GM21381 (cell line): ENCODE results near the gene TP73.

Source experiments
- ATAC-seq: cut with Tn5 transposase; IDR thresholded peaks from one replicate; pipeline ENCODE4 v1.9.1; 2021; ENCODE audit warnings: mild to moderate bottlenecking, moderate library complexity; ENCODE audit not compliant: unreplicated experiment

The TP73 gene

GRCh38 chr1:3670823-3671265 lies 18.5 kb downstream of the TP73 start:
- ATAC-seq: no peak

GRCh38 chr1:3671371-3672180 lies 19.3 kb downstream of the TP73 start:
- ATAC-seq: no peak

DNA sequence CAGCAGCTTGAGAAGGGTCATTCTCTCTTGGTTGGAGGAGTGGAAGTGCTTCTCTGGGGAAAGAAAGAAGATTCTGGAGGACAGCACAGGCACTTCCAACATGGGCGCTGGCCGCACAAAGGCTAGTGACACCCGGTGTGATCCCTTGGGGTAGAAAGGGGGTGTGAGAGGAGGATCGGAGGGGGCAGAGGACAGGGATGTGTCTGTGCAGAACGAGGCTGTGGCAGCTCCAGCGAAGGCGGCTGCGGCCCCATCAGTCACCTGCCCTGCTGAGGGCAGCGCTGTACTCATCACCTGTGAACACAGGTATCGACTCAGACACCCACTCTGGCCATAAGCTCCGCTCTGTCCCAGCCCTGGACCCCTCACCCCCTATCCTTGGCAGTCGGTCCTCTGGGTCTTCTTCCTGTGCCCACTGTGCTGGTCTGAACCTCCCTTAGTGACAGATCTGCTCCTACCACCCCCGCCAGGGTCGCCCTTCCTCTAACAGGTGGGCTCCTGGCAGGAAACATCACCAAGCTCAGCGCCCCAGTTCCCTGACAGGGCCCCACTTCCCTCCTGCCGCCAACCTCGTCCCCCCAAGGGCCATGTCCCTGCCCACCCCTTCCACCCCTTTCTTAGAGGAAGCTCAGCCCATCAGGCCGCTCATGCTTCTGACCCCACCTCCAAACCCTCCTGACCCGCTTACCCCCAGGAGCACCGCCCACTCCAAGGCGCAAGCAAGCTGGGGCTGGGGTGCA lies 20.1 kb downstream of the TP73 start:
- ATAC-seq: no peak

DNA sequence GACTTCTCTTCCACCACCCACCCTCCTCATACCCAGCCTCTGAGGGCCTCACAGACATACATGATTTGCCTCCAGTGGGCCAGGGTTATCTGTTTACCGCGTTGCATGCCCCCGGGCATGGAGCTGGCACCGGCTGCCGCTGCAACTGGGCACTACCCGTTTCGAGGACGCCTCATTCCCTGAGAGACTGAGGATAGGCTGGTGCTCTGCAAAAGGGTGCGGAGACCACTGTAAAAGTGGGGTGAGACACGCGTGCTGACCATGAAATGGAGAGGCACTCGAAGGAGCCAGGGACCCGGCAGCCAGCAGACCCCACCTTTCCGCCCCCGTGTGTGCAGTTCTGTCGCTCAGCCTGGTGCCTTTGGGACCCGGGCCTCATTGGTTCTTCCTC lies 20.6 kb downstream of the TP73 start:
- ATAC-seq: no peak

DNA sequence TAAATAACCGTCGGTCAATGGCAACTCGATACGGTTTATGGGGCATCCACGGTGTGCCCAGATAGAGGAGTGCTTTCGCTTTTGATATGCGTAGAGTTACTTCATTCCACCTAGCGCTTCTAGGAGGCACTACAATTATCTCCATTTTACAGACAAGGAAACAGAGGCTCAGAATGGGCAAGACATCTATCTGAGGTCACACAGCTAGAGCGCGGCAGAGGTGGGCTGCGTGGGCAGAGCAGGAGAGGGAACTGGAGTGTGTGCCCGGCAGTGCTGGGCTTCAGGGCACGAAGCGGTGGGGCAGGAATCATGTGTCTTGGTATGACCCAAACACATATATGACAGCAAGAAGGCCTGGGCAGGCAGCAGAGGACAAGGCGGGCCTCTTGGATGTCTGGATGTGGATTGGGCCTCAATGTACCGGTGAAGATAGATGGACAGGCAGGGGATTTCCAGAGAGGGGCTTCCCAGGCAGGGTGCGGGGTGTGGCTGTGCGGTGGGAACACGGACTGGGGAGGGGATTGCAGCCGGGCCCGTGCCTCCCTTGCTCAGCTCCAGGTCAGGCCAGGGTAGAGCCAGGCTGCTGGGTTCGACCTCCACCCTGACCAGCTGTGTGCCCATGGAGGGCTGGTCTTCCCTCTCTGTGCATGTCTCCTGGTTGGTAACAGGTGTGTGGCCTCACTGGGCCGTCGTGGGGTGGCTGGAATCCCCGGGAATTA lies 21.2 kb downstream of the TP73 start:
- no peak for ATAC-seq

GRCh38 chr1:3674100-3675094 lies 22.1 kb downstream of the TP73 start:
- ATAC-seq: no peak

- no peak for ATAC-seq
Measured at GRCh38 chr1:3675436-3675835, 23.1 kb downstream of the TP73 start.

DNA sequence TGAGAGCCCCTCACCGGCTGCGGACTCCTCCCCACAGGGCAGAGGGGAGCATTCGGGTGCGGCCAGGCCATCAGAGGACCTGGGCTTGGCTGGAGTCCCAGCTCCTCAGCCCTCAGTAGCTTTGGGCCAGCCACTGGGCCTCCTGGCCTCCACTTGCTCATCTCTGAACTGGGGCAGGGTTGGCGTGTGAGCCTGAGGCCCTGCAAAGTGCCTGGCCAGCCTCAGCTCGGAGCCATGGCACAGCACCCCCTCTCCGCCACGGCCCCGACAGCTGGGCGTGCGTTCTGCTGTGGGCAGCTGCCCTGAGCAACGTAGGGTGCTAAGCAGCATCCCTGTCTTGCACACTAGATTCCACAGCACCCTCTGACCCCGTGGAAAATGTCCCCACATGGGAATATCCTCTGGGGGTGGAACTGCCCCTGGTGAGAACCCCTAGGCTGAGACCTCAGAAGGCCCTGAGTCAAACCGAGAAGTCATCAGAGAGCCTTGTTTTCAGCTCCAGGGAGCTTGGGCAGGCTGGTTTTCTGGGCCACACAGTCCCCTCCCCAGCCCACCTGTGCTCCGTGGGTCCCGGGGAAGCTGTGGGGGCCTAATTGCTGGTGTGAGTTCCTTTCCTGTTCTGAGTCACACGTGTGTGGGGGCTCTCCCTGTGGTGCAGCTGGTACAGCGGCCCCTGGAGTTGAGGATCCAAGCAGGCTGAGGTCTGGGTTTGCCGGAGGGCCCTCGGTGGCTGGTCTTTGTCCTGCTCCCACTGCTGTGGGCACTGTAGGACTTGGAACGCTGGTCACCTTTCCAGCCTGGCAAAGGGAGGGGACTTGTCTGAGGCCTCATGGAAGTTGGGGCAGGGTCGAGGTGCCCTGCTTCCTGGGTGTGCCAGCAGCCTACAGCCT lies 24.5 kb downstream of the TP73 start:
- peak; percentile 70 for ATAC-seq

DNA sequence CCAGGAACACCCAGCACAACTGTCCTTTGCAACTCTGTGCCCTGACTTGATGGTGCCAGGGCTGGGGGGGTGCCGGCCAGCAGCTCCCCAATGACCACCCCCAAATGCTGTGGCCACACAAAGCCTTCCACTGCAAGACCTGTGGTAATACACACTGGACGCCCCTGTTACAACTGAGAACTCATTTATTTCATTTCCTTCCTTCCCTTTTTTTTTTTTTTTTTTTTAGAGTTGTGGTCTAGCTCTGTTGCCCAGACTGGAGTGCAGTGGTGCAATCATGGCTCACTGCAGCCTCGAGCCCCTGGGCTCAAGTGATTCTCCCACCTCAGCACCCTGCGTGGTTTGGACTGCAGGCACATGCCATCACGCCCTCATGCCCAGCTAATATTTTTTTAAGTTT lies 25.2 kb downstream of the TP73 start:
- peak; percentile 1 for ATAC-seq

- ATAC-seq: no peak
Measured at GRCh38 chr1:3678361-3679097, 26.2 kb downstream of the TP73 start.

GRCh38 chr1:3679098-3679555 lies 26.8 kb downstream of the TP73 start:
- ATAC-seq: no peak

DNA sequence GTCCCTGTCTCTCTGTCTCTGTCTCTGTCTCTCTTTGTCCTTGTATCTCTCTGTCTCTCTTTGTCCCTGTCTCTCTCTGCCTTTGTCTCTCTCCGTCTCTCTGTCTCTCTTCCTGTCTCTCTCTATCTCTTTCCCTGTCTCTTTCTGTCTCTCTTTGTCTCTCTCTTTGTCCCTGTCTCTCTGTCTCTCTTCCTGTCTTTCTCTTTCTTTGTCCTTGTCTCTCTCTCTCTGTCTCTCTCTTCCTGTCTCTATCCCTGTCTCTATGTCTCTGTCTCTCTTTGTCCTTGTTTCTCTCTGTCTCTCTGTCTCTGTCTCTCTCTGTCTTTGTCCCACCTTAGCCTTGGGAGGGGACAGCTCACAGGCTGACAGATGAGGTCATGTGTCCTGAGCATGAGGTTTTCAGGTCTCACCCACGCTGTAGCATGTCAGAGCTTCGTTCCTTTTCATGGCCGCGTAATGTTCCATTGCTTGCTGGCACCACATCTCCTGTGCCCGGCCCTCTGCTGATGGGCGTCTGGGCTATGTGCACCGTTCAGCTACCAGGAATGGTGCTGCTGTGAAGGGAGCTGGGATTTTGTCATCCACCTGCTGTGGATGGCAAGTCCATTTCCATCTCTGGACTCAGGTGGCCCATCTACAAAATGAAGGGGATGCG lies 27.6 kb downstream of the TP73 start:
- no peak for ATAC-seq

- ATAC-seq: no peak
Measured at GRCh38 chr1:3680488-3681230, 28.3 kb downstream of the TP73 start.

GRCh38 chr1:3681231-3681897 lies 29.0 kb downstream of the TP73 start:
- ATAC-seq: no peak

DNA sequence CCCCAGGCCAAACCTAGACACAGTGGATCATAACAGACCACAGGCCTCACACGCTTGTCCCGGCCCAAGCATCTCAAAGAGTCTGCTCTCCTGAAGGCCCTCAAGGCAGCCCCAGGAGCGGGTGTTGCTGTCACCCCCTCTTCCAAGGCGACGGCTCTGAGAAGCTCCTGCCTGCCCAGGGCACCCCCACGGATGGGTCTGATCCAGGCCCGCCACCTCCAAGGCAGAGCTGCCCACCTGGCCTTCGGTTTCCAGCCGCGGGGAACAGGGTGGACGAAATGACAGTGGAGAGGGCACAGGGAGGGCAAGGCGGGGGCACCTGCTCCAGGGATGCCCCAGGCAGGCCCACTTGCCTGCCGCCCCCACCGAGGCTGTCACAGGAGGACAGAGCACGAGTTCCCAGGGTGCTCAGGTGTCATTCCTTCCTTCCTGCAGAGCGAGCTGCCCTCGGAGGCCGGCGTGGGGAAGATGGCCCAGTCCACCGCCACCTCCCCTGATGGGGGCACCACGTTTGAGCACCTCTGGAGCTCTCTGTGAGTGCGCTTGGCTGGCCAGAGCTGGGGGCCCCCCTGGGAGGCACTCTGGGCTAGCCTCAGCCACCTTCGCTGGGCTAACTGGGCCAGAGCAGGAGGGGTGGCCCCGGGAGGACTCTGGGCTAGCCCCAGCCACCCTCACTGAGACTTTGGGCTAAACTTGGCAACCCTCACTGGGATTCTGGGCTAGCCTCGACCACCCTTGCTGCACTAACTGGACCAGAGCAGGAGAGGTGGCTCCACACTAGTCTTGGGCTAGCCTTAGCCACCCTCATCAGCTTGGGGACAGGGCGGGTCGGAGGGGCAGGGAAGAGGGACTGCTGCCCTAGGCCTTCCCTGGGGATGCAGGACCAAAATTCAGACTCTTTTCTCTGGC lies 29.8 kb downstream of the TP73 start:
- no peak for ATAC-seq

DNA sequence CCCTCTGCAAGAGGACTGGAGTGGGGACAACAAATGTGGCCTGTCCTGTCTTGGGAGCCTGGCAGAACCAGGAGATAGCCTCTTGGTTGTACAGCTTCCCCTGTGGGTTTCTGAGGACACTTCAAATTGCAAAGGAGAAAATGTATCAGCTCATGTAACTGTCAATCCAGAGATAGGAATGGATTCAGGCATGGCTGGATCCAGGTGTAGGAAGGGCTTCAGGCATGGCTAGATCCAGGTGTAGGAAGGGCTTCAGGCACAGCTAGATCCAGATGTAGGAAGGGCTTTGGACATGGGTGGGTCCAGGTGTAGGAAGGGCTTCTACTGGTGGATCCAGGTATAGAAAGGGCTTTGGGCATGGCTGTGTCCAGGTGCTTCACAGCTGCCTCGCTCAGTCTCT lies 30.9 kb downstream of the TP73 start:
- no peak for ATAC-seq
